ENCODE results near the gene UNC5C. TPM values are rescaled to one million over a fixed set of nuclear protein-coding genes. Genes with fewer than 3 reads are reported as not detected.

The UNC5C gene
- total RNA-seq, 1 donor from 2014 or later, result 12.0 TPM

- intact Hi-C loops (cut with DNase I), result no loop called here
- Histone ChIP-seq H3K9me3 (no peaks in the 10 kb centered on the region), H3K36me3 (no peaks in the 10 kb centered on the region), H3K4me3 (no peak overlapping the region), H3K27ac (no peak overlapping the region), H3K27me3 (no peaks in the 10 kb centered on the region), H3K4me1 (no peaks in the 10 kb centered on the region)
- no peak for DNase-seq (ENCODE audit: extremely low spot score in 2 of 2)
- no peak for TF ChIP-seq POLR2AphosphoS5 (IDR thresholded peaks at IDR 0.05; ENCODE audit: insufficient read depth in 1 of 2, low read depth in 1 of 2)
- TF ChIP-seq, protein P1, sequence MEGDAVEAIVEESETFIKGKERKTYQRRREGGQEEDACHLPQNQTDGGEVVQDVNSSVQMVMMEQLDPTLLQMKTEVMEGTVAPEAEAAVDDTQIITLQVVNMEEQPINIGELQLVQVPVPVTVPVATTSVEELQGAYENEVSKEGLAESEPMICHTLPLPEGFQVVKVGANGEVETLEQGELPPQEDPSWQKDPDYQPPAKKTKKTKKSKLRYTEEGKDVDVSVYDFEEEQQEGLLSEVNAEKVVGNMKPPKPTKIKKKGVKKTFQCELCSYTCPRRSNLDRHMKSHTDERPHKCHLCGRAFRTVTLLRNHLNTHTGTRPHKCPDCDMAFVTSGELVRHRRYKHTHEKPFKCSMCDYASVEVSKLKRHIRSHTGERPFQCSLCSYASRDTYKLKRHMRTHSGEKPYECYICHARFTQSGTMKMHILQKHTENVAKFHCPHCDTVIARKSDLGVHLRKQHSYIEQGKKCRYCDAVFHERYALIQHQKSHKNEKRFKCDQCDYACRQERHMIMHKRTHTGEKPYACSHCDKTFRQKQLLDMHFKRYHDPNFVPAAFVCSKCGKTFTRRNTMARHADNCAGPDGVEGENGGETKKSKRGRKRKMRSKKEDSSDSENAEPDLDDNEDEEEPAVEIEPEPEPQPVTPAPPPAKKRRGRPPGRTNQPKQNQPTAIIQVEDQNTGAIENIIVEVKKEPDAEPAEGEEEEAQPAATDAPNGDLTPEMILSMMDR (IDR thresholded peaks at IDR 0.05), result no peak
- no peak for TF ChIP-seq POLR2A (IDR thresholded peaks at IDR 0.05)
Observed at GRCh38 chr4:95386410-95386809, 162.4 kb downstream of the UNC5C start.

- H3K4me3 ChIP-seq, result no peak overlapping the region
- H3K4me1 ChIP-seq, result no peaks in the 10 kb centered on the region
- H3K9me3 ChIP-seq, result no peaks in the 10 kb centered on the region
- H3K36me3 ChIP-seq, result no peaks in the 10 kb centered on the region
- no peak for DNase-seq (ENCODE audit: extremely low spot score in 2 of 2)
- no peak overlapping the region for H3K27ac ChIP-seq
- H3K27me3 ChIP-seq, result no peaks in the 10 kb centered on the region
- TF ChIP-seq, protein P1 (IDR thresholded peaks at IDR 0.05), result no peak
- TF ChIP-seq POLR2A (IDR thresholded peaks at IDR 0.05) (no peak), POLR2AphosphoS5 (IDR thresholded peaks at IDR 0.05; ENCODE audit: insufficient read depth in 1 of 2, low read depth in 1 of 2) (no peak)
- intact Hi-C loops (cut with DNase I), result no loop called here
Observed at GRCh38 chr4:95381843-95382580, 166.8 kb downstream of the UNC5C start.

DNA sequence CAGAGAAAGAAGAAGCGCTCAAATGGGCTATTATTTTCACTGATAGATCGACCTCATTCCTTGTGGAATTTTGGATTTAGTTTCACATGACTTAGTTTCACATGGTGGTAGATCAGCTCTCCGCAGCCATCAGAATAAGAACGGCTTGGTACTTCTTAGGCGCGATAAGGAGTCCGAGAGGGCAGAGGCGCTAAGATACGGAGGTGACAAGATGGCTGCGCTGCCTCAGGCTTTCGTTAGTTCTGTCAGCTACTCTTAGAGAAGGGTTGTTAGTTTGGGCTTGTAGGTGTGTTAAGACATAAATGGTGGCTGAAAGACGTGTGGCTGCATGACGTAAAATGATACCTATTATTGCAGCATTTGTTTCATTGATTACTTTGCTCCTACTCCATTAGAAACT lies 169.1 kb downstream of the UNC5C start:
- no peak overlapping the region for H3K4me3 ChIP-seq
- DNase-seq (ENCODE audit: extremely low spot score in 2 of 2), result no peak
- TF ChIP-seq, protein P1 (IDR thresholded peaks at IDR 0.05), result no peak
- TF ChIP-seq POLR2AphosphoS5 (IDR thresholded peaks at IDR 0.05; ENCODE audit: insufficient read depth in 1 of 2, low read depth in 1 of 2) (no peak), POLR2A (IDR thresholded peaks at IDR 0.05) (no peak)

DNA sequence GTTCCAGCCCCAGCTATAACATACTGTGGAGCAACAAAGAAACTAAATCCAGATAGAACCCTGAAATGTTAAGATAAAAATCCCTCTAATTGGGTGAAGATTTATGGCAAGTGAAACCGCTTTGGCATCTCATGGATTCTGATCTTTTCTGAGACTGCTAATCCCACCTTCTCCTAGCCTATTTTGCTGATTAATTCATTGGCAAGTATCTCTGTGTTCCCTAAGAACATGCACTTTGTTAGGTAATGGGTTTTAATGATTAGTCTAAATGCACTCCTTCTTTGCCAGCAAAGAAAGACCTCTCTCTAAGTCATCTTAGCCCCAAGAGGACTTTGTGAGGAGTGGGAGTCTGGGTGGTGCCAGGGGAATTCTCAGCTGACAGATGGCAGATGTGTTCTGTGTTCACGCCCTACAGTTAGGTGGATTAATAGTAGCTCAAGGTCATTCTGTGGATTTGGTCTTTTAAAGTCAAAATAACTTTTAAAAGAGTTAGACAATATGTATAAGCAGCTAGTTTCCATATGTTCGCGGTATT lies 171.3 kb downstream of the UNC5C start:
- DNase-seq (ENCODE audit: extremely low spot score in 2 of 2), result no peak
- intact Hi-C loops (cut with DNase I), result no loop called here
- H3K27ac ChIP-seq, result no peak overlapping the region
- no peak overlapping the region for H3K4me3 ChIP-seq
- H3K9me3 ChIP-seq, result no peaks in the 10 kb centered on the region
- TF ChIP-seq POLR2AphosphoS5 (IDR thresholded peaks at IDR 0.05; ENCODE audit: insufficient read depth in 1 of 2, low read depth in 1 of 2), result no peak
- TF ChIP-seq POLR2A (IDR thresholded peaks at IDR 0.05), result no peak
- TF ChIP-seq, protein P1 (IDR thresholded peaks at IDR 0.05), result no peak
- no peaks in the 10 kb centered on the region for H3K4me1 ChIP-seq
- no peaks in the 10 kb centered on the region for H3K27me3 ChIP-seq
- no peaks in the 10 kb centered on the region for H3K36me3 ChIP-seq

More for the DNA sequence above, 169.1 kb downstream of the UNC5C start:
- Histone ChIP-seq H3K36me3 (no peaks in the 10 kb centered on the region), H3K9me3 (no peaks in the 10 kb centered on the region), H3K27me3 (no peaks in the 10 kb centered on the region), H3K27ac (no peak overlapping the region), H3K4me1 (no peaks in the 10 kb centered on the region)
- intact Hi-C loops (cut with DNase I), result no loop called here

All from vagina (tissue), 2 donors.